CD4-positive, alpha-beta T cell treated with Interleukin-1 beta for 1 hour (primary cell): ENCODE data around the gene TMBIM6.
A peak's percentile ranks its signal among the peaks of the same experiment; 100 is the strongest.
"Not testable (repeated sequence)": the region's sequence is repeated elsewhere in the genome, so short reads cannot be mapped to it uniquely, and the experiment has no call there.

ENCODE experiments used
- DNase-seq, 2 donors: peaks; one replicate each; pipeline ENCODE4 v3.0.0-alpha.2; 2020 to 2022

The TMBIM6 gene

GRCh38 chr12:49730568-49731101 lies 10.7 kb upstream of the TMBIM6 start:
- no peak for DNase-seq

- DNase-seq = no peak
Measured at GRCh38 chr12:49733219-49734017, 7.9 kb upstream of the TMBIM6 start.

GRCh38 chr12:49734900-49735299 lies 6.5 kb upstream of the TMBIM6 start:
- not testable (repeated sequence) for DNase-seq

- not testable (repeated sequence) for DNase-seq
Measured at GRCh38 chr12:49738721-49739120, 2.6 kb upstream of the TMBIM6 start.

GRCh38 chr12:49740277-49740676 lies 1.1 kb upstream of the TMBIM6 start:
- DNase-seq = not testable (repeated sequence)

- peak; percentile 92 to 93 for DNase-seq
Measured at GRCh38 chr12:49741882-49742620, 694 bp downstream of the TMBIM6 start.

- DNase-seq = no peak
Measured at GRCh38 chr12:49744363-49744885, 3.1 kb downstream of the TMBIM6 start.

GRCh38 chr12:49748306-49748705 lies 6.9 kb downstream of the TMBIM6 start:
- no peak for DNase-seq

GRCh38 chr12:49748800-49749199 lies 7.4 kb downstream of the TMBIM6 start:
- no peak for DNase-seq

GRCh38 chr12:49750027-49750995 lies 9.0 kb downstream of the TMBIM6 start:
- DNase-seq = peak; percentile 9 to 32

GRCh38 chr12:49750996-49751393 lies 9.6 kb downstream of the TMBIM6 start:
- no peak for DNase-seq

GRCh38 chr12:49761677-49762467 lies 20.5 kb downstream of the TMBIM6 start:
- no peak for DNase-seq

- DNase-seq = peak in 1 of 2 donors; percentile 24
Measured at GRCh38 chr12:49762468-49762847, 21.1 kb downstream of the TMBIM6 start.

- peak; percentile 77 to 83 for DNase-seq
Measured at GRCh38 chr12:49763006-49763591, 21.7 kb downstream of the TMBIM6 start.

- DNase-seq = no peak
Measured at GRCh38 chr12:49764126-49764525, 22.8 kb downstream of the TMBIM6 start.

GRCh38 chr12:49766115-49766455 lies 24.7 kb downstream of the TMBIM6 start:
- no peak for DNase-seq

GRCh38 chr12:49767333-49767732 lies 26.0 kb downstream of the TMBIM6 start:
- DNase-seq = no peak

GRCh38 chr12:49773102-49773501 lies 31.7 kb downstream of the TMBIM6 start:
- not testable (repeated sequence) for DNase-seq

GRCh38 chr12:49776413-49776812 lies 35.1 kb downstream of the TMBIM6 start:
- peak; percentile 57 to 63 for DNase-seq

- DNase-seq = no peak
Measured at GRCh38 chr12:49776858-49777257, 35.5 kb downstream of the TMBIM6 start.

GRCh38 chr12:49777341-49777740 lies 36.0 kb downstream of the TMBIM6 start:
- DNase-seq = no peak
